ENCODE data around the gene BANP. TPM values are rescaled to one million over a fixed set of nuclear protein-coding genes. Genes with fewer than 3 reads are reported as not detected.
"Not testable (repeated sequence)": the region's sequence is repeated elsewhere in the genome, so short reads cannot be mapped to it uniquely, and the experiment has no call there.

Gene BANP
- total RNA-seq, 4 donors from 2014 or later = 18.9 to 33.6 (median 28.2) TPM

DNA sequence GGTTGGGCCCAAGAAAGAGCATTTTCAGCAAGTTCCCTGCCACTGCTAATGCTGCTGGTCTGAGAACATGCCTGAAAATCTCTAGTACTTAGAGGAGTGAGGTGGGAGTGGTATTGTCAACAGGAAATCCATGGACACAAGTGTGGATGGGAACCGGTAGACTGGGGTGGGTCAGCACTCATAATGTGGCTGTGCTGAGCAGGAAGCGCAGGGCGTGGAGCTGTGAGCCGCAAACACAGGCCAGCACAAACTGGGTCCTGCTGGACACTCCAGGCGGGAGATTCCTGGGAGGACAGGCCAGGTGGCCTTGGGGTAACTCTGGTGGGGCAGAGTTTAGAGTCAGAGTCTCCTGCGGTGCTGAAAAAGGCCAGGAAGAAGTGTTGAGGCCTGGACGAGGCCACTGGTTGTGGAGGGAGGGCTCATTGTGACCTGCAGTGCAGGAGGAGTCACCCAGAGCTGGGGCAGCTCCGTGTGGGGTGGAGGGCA, 62.6 kb downstream of the BANP start:
- Histone ChIP-seq H3K9me3 (no peaks in the 10 kb centered on the region), H3K4me1 (peaks cover 0 to 15% (median 13%) of the 10 kb centered on the region in 4 donors), H3K27me3 (no peaks in the 10 kb centered on the region), H3K36me3 (peaks cover 0 to 52% (median 29%) of the 10 kb centered on the region in 4 donors), H3K27ac (replicated peaks in 1 of 4) (no peak overlapping the region), H3K4me3 (no peak overlapping the region)
- 73% methylated on average over 7 of the region's 8 CpGs for WGBS
- intact Hi-C loops (cut with DNase I) = no loop called here
- DNase-seq (ENCODE audit: extremely low spot score) = no peak
- TF ChIP-seq POLR2A (IDR thresholded peaks at IDR 0.05; ENCODE audit: low read depth) (no peak), EP300 (IDR thresholded peaks at IDR 0.05) (no peak), POLR2AphosphoS5 (IDR thresholded peaks at IDR 0.05) (no peak)
- TF ChIP-seq, protein P1, sequence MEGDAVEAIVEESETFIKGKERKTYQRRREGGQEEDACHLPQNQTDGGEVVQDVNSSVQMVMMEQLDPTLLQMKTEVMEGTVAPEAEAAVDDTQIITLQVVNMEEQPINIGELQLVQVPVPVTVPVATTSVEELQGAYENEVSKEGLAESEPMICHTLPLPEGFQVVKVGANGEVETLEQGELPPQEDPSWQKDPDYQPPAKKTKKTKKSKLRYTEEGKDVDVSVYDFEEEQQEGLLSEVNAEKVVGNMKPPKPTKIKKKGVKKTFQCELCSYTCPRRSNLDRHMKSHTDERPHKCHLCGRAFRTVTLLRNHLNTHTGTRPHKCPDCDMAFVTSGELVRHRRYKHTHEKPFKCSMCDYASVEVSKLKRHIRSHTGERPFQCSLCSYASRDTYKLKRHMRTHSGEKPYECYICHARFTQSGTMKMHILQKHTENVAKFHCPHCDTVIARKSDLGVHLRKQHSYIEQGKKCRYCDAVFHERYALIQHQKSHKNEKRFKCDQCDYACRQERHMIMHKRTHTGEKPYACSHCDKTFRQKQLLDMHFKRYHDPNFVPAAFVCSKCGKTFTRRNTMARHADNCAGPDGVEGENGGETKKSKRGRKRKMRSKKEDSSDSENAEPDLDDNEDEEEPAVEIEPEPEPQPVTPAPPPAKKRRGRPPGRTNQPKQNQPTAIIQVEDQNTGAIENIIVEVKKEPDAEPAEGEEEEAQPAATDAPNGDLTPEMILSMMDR (IDR thresholded peaks at IDR 0.05) = no peak

DNA sequence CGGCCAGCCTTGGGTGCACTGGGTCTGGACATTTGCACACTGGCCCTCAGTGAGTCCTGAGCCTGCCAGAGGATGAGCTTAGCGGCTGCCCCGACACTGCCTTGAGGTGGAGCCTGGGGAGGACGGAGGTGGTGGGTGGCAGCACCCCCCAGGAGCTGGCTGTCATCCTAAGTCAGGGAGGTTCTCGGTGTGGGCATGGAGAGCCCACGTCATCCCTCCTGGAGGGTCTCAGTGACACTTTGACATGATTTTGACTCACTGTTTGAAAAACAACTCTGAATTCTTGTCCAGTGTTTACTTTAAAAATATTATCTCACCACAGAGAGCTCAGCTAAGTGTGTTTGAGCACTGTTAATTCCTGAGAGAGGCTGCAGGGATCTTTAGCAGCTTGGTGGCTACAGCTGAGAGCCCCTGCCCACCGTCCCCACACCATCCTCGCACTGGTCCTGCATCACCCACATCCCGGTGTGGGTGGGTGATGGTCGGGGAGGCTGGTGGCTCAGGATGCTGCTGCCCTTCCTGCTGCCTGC, 63.1 kb downstream of the BANP start:
- Histone ChIP-seq H3K9me3 (no peaks in the 10 kb centered on the region), H3K27ac (replicated peaks in 1 of 4) (no peak overlapping the region), H3K4me1 (peaks cover 0 to 15% (median 13%) of the 10 kb centered on the region in 4 donors), H3K27me3 (no peaks in the 10 kb centered on the region), H3K4me3 (no peak overlapping the region), H3K36me3 (peaks cover 0 to 52% (median 29%) of the 10 kb centered on the region in 4 donors)
- DNase-seq (ENCODE audit: extremely low spot score) = no peak
- WGBS = 57% methylated on average over 10 of the region's 10 CpGs
- intact Hi-C loops (cut with DNase I) = no loop called here
- no peak for TF ChIP-seq POLR2A (IDR thresholded peaks at IDR 0.05; ENCODE audit: low read depth)

DNA sequence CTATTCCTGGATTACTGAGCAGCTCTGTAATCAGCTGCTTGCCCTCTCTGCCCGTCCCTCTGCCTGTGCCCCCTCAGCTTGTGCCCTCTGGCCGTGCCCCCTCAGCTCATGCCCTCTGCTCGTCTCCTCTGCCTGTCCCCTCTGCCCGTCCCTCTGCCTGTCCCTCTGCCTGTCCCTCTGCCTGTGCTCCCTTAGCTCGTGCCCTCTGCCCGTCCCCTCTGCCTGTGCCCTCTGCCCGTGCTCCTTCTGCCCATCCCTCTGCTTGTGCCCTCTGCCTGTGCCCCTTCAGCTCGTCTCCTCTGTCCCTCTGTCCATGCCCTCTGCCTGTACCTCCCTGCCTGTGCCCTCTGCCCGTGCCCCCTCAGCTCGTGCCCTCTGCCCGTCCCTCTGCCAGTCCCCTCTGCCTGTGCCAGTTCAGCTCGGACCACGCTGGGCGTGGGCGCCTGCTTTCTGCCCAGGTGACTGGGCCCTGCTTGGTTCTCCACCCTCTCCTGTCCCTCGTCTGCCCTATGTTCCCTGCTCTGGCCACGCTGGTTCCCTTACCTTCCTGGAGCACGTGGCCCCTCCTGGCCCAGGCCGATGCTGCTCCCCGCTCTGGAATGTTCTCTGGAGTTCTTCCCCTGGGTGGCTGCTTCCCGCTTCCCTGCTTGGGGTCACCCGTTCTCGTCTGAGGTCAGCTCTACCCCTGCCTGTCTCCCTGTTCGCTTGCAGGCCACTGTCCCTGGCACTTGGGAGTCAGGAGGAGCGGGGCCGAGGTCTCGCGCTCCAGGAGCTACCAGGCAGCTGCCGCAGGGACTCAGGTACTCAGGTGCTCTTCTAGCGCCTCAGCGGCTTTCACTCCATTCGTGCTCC, 63.9 kb downstream of the BANP start:
- H3K36me3 ChIP-seq = peaks cover 0 to 55% (median 26%) of the 10 kb centered on the region in 4 donors
- WGBS = 93% methylated on average over 24 of the region's 32 CpGs
- no peaks in the 10 kb centered on the region for H3K27me3 ChIP-seq
- H3K4me1 ChIP-seq = peaks cover 0 to 22% (median 16%) of the 10 kb centered on the region in 4 donors
- H3K27ac ChIP-seq (replicated peaks in 1 of 4) = no peak overlapping the region
- TF ChIP-seq POLR2AphosphoS5 (IDR thresholded peaks at IDR 0.05) (no peak), POLR2A (IDR thresholded peaks at IDR 0.05; ENCODE audit: low read depth) (no peak), EP300 (IDR thresholded peaks at IDR 0.05) (no peak)
- TF ChIP-seq, protein P1 (IDR thresholded peaks at IDR 0.05) = no peak
- H3K9me3 ChIP-seq = no peaks in the 10 kb centered on the region
- intact Hi-C loops (cut with DNase I) = no loop called here
- no peak overlapping the region for H3K4me3 ChIP-seq
- no peak for DNase-seq (ENCODE audit: extremely low spot score)

DNA sequence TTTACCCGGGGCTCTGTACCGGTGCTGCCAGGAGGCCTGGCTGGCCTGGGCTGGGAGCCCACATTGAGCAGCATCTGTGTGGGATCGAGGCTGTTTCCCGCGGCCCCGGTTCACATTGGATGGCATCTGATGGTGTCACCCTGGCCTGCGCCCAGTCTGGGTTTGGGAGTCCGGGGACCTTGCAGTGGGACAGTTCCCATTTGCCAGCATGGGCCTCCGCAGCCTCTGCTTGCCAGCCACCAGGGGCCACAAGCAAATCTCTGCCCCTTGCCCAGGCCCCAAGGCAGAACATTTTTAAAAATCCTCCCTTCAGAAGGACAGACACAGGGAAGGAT, 64.5 kb downstream of the BANP start:
- H3K27me3 ChIP-seq = no peaks in the 10 kb centered on the region
- no peak for DNase-seq (ENCODE audit: extremely low spot score)
- WGBS = no CpG with 5 or more reads among the region's 9 CpGs
- H3K9me3 ChIP-seq = no peaks in the 10 kb centered on the region
- peaks cover 0 to 51% (median 21%) of the 10 kb centered on the region in 4 donors for H3K36me3 ChIP-seq
- H3K4me1 ChIP-seq = peaks cover 0 to 24% (median 17%) of the 10 kb centered on the region in 4 donors
- no peak overlapping the region for H3K4me3 ChIP-seq
- intact Hi-C loops (cut with DNase I) = no loop called here
- no peak overlapping the region for H3K27ac ChIP-seq (replicated peaks in 1 of 4)
- TF ChIP-seq, protein P1 (IDR thresholded peaks at IDR 0.05) = no peak
- TF ChIP-seq EP300 (IDR thresholded peaks at IDR 0.05) = no peak
- no peak for TF ChIP-seq POLR2AphosphoS5 (IDR thresholded peaks at IDR 0.05)
- no peak for TF ChIP-seq POLR2A (IDR thresholded peaks at IDR 0.05; ENCODE audit: low read depth)

DNA sequence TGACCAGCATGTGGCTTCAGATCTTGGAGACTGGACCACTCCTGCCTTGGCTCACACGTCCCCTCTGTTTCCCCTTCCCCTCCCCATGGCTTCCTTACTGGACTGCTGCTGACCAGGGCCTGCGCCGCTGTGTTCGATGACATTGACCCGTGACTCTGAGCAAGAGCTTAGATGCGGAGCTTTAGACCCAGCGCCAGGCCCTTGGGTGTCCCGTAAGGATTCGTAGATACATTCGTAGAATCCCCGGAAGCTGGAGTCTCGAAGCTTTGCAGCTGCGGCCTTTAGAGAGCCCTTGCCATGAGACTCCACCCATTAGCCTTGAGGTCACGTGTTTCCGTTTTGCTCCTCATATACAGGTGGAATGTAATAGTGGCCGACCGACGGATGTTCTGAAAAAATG, 65.2 kb downstream of the BANP start:
- H3K4me3 ChIP-seq; H3K9me3 ChIP-seq; intact Hi-C loops (cut with DNase I); H3K27me3 ChIP-seq; H3K27ac ChIP-seq (replicated peaks in 1 of 4); DNase-seq (ENCODE audit: extremely low spot score): not testable (repeated sequence)
- peaks cover 0 to 48% (median 18%) of the 10 kb centered on the region in 4 donors for H3K36me3 ChIP-seq
- peaks cover 0 to 24% (median 17%) of the 10 kb centered on the region in 4 donors for H3K4me1 ChIP-seq
- 91% methylated on average over 18 of the region's 18 CpGs for WGBS

Measured in esophagus muscularis mucosa (tissue), 4 donors.